CD4-positive, alpha-beta T cell treated with Interleukin-4 for 4 hours (primary cell): ENCODE data around the gene SLFN5.
"Not testable (repeated sequence)": the region's sequence is repeated elsewhere in the genome, so short reads cannot be mapped to it uniquely, and the experiment has no call there.

Experiments
- DNase-seq: peaks from one replicate; pipeline ENCODE4 v3.0.0-alpha.2; 2020

The SLFN5 gene

DNA sequence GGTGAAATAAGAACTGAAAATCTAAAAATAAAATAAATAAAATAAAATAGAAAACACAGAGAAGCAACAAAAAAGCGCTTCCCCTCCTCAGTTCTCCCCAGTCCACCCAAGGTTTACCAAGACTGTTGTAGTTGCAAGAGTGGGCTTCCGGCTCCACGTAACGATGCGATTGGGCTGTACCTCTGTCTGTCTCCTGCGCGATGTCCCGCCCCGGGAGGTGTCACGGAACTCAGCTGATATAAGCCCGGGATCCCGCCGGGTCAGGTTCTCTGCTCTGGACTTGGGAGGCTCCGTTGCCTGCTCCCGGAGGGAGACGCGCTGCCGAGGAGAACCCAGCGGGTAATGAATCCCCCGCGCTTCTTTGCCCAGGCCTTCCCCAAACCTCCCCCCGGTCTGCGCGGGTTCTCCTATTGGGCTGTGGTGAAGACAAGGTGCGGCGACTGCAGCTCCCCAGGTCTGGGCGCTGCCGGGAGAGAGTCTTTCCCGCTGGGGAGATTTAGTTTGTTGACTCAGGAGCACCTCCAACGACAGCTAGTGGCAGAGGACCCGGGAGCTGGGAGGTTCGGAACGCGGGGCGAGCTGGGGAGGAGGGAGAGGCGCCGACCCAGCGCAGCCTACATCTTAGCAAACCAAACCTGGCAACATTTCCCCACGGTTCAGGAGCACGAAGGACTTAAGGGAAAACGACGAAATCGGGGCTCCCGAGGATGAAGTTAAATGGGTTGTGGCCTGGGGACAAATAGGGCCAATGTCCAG lies at the start of gene SLFN5:
Gene SLFN5 (plus strand): TSS at position 268 of the 756 bp plus-strand sequence. CDS start 15,619 bp downstream, outside the sequence.
- peak; percentile 97 for DNase-seq

DNA sequence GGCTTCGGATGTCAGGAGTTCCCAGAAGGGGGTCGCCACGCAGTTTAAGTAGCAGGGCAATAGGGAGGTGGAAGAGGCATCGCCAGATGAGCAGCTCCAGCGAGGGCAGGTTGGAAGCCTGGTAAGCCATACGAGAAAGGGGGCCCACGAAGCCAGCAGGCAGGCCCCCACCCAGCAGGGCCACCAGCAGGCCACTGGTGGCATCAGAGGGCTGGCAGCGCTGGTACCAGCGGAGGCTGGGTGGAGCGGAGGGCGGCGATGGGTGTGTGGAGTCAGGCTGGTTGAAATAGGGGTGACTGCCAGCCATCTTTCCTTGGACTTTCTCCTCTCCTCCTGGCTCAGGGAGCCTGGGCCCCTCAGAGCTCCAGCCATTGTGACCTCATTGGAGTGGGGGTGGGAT lies 48.9 kb upstream of the SLFN5 start, which contains the start of gene SLC35G3:
Gene SLC35G3 (minus strand): TSS at position 393 of the 400 bp plus-strand sequence. CDS start 86 bp downstream, at position 307.
- DNase-seq, result not testable (repeated sequence)

DNA sequence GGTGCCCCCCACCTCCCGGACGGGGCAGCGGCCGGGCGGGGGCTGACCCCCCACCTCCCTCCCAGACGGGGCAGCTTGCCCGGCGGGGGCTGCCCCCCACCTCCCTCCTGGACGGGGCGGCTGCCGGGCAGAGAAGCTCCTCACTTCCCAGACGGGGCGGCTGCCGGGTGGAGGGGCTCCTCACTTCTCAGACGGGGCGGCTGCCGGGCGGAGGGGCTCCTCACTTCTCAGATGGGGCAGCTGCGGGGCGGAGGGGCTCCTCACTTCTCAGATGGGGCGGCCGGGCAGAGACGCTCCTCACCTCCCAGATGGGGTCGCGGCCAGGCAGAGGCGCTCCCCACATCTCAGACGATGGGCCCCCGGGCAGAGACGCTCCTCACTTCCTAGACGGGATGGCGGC lies 47.8 kb upstream of the SLFN5 start:
- not testable (repeated sequence) for DNase-seq

- DNase-seq, result not testable (repeated sequence)
These were observed 40.3 kb upstream of the SLFN5 start for GRCh38 chr17:35202582-35202981.

GRCh38 chr17:35210741-35211140 lies 32.1 kb upstream of the SLFN5 start:
- DNase-seq, result peak; percentile 62

- peak; percentile 52 for DNase-seq
These were observed 30.2 kb upstream of the SLFN5 start for GRCh38 chr17:35212668-35213067.

DNA sequence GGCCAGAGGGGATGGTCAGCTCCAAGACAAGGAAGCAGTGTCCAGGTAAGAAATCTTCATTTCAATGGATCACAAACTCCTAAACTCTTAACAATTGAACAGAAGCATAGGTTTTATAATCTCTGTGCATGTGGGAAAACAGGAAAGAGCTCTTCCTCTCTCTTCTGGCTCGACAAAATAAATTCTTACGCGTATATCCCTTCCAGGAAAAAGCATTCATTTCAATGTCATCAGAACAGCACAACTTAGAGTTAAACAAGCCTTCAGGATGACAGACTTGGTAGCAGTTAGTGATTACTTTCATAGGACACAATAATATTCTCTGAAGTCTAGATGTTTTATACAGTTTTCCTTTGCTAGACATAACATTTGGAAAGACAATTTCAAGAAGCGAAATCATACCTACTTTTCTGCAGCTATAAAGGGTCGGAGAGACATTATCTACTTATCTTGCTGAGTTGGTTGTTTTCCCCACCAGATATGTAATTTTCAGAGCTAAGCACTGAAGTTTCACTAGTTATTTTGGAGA lies 29.4 kb upstream of the SLFN5 start:
- DNase-seq, result no peak

GRCh38 chr17:35214192-35214591 lies 28.7 kb upstream of the SLFN5 start:
- DNase-seq, result peak; percentile 94

GRCh38 chr17:35214631-35215273 lies 28.1 kb upstream of the SLFN5 start:
- DNase-seq, result peak; percentile 85

GRCh38 chr17:35217107-35217506 lies 25.8 kb upstream of the SLFN5 start:
- DNase-seq, result no peak

DNA sequence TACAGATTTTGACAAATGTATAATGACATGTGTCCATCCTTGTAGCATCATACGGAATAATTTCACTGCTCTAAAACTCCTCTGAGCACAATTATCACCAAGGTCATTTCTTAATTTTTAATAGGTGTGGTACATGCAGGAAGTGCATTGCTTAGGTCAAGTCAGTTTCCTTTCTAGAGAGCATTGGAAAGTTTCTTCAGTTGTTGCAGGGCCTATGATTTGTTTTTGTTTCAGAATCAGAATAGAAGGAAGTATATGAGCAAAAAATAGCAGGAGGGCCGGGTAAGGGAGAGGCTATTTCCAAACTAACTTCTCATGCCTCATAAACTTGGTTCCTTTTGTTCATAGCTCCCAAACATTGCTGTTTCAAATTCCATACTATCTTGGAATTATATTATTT lies 24.0 kb upstream of the SLFN5 start:
- peak; percentile 28 for DNase-seq

GRCh38 chr17:35222452-35222851 lies 20.4 kb upstream of the SLFN5 start:
- DNase-seq, result no peak

- DNase-seq, result no peak
These were observed 18.4 kb upstream of the SLFN5 start for GRCh38 chr17:35224436-35224835.

DNA sequence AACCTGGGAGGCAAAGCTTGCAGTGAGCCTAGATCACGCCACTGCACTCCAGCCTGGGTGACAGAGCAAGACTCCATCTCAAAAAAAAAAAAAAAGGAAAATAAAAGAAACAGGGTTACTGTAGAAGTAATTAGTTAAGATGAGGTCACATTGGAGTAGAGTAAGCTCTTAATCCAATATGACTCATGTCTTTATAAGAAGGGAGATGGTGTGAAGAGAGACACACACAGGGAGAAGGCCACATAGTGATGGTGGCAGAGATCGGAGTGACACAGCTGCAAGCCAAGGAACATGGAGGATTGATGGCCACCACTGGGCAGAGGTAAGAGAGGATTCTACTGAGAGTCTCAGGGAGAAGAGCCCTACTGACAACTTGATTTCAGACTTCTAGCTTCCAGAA lies 15.3 kb upstream of the SLFN5 start:
- DNase-seq, result no peak

DNA sequence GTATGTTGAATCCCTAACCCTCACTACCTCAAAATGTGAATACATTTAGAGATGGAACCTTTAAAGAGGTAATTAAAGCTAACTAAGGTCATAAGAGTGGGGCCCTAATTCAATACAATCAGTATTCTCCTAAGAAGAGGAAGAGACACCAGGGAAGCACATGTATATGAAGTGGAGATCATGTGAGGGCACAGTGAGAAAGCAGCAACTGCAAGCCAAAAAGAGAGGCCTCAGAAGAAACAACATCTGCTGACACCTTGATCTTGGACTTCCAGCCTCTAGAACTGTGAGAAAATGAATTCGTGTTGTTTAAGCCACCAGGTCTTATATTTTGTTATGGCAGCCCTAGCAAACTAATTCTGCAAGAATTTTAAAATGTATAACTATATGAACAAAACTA lies 13.2 kb upstream of the SLFN5 start:
- no peak for DNase-seq

DNA sequence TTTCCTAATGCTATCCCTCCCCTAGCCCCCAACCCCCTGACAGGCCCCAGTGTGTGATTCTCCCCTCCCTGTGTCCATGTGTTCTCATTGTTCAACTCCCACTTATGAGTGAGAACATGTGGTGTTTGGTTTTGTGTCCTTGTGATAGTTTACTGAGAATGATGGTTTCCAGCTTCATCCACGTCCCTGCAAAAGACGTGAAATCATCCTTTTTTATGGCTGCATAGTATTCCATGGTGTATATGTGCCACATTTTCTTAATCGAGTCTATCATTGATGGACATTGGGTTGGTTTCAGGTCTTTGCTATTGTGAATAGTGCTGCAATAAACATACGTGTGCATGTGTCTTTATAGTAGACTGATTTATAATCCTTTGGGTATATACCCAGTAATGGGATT lies 8.6 kb upstream of the SLFN5 start:
- DNase-seq, result not testable (repeated sequence)

DNA sequence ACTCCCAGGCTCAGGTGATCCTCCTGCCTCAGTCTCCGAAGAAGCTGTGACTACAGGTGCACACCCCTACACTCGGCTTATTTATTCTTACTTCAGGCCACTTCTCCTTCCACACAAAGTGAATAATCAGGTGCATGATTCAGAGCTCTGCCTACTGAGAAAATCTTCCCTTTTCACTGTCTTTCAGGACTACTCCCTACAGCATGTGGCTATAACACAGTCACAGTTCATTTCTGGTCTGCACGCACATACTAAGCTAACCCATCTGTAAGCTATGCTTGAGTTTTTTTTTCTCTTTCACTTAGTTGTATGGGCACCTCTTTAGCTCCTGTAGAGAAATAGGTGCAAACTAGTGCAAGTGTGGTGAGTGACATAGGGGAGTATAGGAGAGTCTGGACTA lies 7.6 kb upstream of the SLFN5 start:
- peak; percentile 39 for DNase-seq

GRCh38 chr17:35235917-35236316 lies 7.0 kb upstream of the SLFN5 start:
- DNase-seq, result no peak

DNA sequence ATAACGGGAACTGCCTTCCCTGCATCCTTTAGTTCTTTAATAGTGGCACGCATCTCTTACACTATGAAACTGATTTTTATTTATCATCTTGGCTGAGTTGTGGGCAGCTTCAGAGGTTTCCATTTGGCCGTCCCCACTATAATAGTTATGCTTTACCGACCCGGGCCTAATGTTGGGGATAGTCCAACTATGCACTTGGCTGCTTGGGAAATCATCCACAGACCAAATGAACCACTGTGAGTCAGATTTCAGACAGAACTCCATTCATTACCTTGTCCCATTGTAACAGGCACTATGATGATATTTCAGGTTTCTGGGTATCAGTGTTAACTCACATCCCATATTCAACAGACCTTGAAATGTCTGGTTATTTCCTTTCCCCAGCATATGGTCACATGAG lies 6.1 kb upstream of the SLFN5 start:
- DNase-seq, result no peak

DNA sequence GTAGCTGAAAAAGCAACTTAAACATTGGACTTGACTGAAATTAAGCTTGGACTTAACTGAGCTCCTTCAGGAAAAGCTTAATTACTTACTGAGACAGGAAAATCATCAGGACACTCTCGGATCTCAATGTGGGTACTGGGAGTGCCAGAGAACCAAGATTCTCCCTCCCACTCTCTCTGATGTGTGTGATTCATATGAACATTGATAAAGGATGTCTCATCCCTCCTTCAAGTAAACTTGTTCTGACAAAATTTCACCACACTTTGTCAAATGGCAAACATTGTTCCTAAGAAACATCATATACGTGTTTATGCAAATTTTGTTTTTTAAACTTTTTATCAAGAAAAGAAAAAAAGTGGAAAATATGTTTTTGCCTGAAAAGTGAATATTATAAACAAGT lies 4.1 kb upstream of the SLFN5 start:
- DNase-seq, result peak; percentile 84

- peak; percentile 32 for DNase-seq
These were observed 3.0 kb upstream of the SLFN5 start for GRCh38 chr17:35239823-35240222.

GRCh38 chr17:35240861-35241260 lies 2.0 kb upstream of the SLFN5 start:
- DNase-seq, result no peak

DNA sequence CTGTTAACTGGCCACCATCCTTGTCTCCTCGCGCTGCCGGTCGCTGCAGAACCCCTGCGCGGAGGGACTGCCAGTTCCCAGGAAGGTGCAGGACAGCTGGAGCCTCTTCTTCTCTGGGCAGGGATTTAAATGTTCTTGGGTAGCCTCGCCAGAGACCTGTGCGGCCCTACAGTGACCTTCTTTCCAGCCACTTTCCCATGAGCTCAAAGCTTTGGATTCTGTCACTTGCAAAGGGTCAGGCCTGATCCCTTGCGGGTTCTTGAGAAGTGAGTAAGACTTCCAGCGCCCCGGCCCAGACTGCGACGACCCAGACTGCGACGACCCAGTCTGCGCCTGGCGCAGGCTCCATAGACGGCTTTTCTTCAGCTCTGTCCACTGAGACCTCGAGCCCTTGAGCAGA lies 1.4 kb upstream of the SLFN5 start:
- peak; percentile 69 for DNase-seq

GRCh38 chr17:35242158-35242804 lies 591 bp upstream of the SLFN5 start:
- DNase-seq, result peak; percentile 95
